Measurements from ENCODE around the gene EXOSC5. TPM values are rescaled to one million over a fixed set of nuclear protein-coding genes. Genes with fewer than 3 reads are reported as not detected.

The EXOSC5 gene
- total RNA-seq, 1 experiment from 2014 or later, result 58.7 TPM

DNA sequence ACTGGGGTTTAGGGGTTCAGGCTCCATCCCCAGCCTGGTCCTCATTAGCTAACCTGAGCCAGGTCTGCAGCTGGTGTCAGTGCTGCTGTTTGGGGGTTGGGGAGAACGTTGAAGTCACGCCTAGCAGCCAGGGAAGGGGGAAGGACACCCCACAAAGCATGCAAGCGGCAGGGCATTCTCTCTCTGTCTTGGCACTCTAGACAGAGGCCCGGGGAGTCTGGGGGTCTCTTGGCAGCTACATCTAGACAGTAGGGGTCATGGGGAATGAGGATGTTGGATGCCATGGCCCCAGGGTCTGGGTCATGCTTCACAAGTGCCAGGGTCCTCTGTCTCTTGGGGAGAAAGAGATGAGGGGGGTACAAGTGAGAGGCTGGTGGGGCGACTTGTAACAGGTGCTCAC is 48.4 kb upstream of the EXOSC5 start:
- no peak overlapping the region for H3K14ac ChIP-seq (ENCODE audit: insufficient read depth, low read length)
- no peak overlapping the region for H2AFZ ChIP-seq (ENCODE audit: low read length)
- H3K4me1 Mint-ChIP-seq, result no peaks in the 10 kb centered on the region; a peak in 1 of 4 replicates

More for the DNA sequence above, 48.4 kb upstream of the EXOSC5 start:
- no peak overlapping the region for H4K8ac ChIP-seq (replicated peaks; ENCODE audit: insufficient read length, low read depth, low read length)
- no peak overlapping the region for H3T11ph ChIP-seq (ENCODE audit: low read length)
- no peak overlapping the region for H2BK20ac ChIP-seq (ENCODE audit: low read depth, low read length, poor library complexity, severe bottlenecking)
- H3K36me3 Mint-ChIP-seq (ENCODE audit: insufficient read depth in 1 of 3, low read depth in 3 of 3), result no peaks in the 10 kb centered on the region
- H3K56ac ChIP-seq (ENCODE audit: insufficient read length, low read depth, low read length), result no peak overlapping the region
- H2BK15ac ChIP-seq (ENCODE audit: low read depth, low read length), result no peak overlapping the region
- no peaks in the 10 kb centered on the region for H3K9me3 ChIP-seq (ENCODE audit: control insufficient read depth, low read depth, low read length)
- no peaks in the 10 kb centered on the region for H3K27me3 ChIP-seq (ENCODE audit: insufficient read depth, low read length)
- H3K9ac ChIP-seq (ENCODE audit: extremely low read depth, insufficient read length, low read length), result no peak overlapping the region
- no peak overlapping the region for H3K27ac Mint-ChIP-seq
- no peaks in the 10 kb centered on the region for H3K79me1 ChIP-seq (ENCODE audit: insufficient read depth, low read depth, low read length, poor library complexity, severe bottlenecking)
- no peak overlapping the region for H2AK5ac ChIP-seq (ENCODE audit: insufficient read length, low read length)
- H3K27me3 Mint-ChIP-seq (ENCODE audit: low read depth), result peaks cover 21% of the 10 kb centered on the region
- no peak overlapping the region for H3K4me3 Mint-ChIP-seq
- H3K18ac ChIP-seq (ENCODE audit: insufficient read length, low read depth, low read length), result no peak overlapping the region
- no peak overlapping the region for H2BK5ac ChIP-seq (ENCODE audit: insufficient read length, low read length)
- no peak overlapping the region for H4K5ac ChIP-seq (ENCODE audit: insufficient read length, low read depth, low read length)
- no peaks in the 10 kb centered on the region for H3K79me2 ChIP-seq (ENCODE audit: insufficient read depth, low read length)
- H3K4me1 ChIP-seq (ENCODE audit: insufficient read depth, low read length), result no peaks in the 10 kb centered on the region; the same call in 1 of the 2 replicates
- peaks cover 2 to 13% of the 10 kb centered on the region in 2 experiments; a peak in 2 of 5 replicates for H3K9me3 Mint-ChIP-seq
- DNase-seq, result no peak
- no peak overlapping the region for H3K4ac ChIP-seq (ENCODE audit: low read depth, low read length)
- H4K20me1 ChIP-seq (ENCODE audit: control insufficient read depth, insufficient read depth, insufficient read length), result no peaks in the 10 kb centered on the region
- H3K23me2 ChIP-seq (ENCODE audit: insufficient read length, low read depth, low read length, poor library complexity, severe bottlenecking), result no peaks in the 10 kb centered on the region
- TF ChIP-seq, protein P1, sequence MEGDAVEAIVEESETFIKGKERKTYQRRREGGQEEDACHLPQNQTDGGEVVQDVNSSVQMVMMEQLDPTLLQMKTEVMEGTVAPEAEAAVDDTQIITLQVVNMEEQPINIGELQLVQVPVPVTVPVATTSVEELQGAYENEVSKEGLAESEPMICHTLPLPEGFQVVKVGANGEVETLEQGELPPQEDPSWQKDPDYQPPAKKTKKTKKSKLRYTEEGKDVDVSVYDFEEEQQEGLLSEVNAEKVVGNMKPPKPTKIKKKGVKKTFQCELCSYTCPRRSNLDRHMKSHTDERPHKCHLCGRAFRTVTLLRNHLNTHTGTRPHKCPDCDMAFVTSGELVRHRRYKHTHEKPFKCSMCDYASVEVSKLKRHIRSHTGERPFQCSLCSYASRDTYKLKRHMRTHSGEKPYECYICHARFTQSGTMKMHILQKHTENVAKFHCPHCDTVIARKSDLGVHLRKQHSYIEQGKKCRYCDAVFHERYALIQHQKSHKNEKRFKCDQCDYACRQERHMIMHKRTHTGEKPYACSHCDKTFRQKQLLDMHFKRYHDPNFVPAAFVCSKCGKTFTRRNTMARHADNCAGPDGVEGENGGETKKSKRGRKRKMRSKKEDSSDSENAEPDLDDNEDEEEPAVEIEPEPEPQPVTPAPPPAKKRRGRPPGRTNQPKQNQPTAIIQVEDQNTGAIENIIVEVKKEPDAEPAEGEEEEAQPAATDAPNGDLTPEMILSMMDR (conservative IDR thresholded peaks at IDR 0.05), result no peak
- no peak overlapping the region for H3K4me2 ChIP-seq (ENCODE audit: insufficient read depth, insufficient read length, low read length)
- no peak overlapping the region for H4K91ac ChIP-seq (ENCODE audit: insufficient read length, low read depth, low read length)
- no CpG with 5 or more reads among the region's 5 CpGs for WGBS (ENCODE audit: extremely low coverage, insufficient read length, low lambda C conversion rate)
- H3K27ac ChIP-seq (ENCODE audit: insufficient read length, low read depth, low read length), result no peak overlapping the region
- H2BK12ac ChIP-seq (ENCODE audit: insufficient read length, low read depth, low read length), result no peak overlapping the region
- no peak overlapping the region for H3K23ac ChIP-seq (ENCODE audit: insufficient read length, low read depth, low read length)
- no peak overlapping the region for H2BK120ac ChIP-seq (ENCODE audit: low read depth, low read length, poor library complexity, severe bottlenecking)
